ENCODE measurements around the gene SLC11A1.
A peak's percentile ranks its signal among the peaks of the same experiment; 100 is the strongest.

The SLC11A1 gene

DNA sequence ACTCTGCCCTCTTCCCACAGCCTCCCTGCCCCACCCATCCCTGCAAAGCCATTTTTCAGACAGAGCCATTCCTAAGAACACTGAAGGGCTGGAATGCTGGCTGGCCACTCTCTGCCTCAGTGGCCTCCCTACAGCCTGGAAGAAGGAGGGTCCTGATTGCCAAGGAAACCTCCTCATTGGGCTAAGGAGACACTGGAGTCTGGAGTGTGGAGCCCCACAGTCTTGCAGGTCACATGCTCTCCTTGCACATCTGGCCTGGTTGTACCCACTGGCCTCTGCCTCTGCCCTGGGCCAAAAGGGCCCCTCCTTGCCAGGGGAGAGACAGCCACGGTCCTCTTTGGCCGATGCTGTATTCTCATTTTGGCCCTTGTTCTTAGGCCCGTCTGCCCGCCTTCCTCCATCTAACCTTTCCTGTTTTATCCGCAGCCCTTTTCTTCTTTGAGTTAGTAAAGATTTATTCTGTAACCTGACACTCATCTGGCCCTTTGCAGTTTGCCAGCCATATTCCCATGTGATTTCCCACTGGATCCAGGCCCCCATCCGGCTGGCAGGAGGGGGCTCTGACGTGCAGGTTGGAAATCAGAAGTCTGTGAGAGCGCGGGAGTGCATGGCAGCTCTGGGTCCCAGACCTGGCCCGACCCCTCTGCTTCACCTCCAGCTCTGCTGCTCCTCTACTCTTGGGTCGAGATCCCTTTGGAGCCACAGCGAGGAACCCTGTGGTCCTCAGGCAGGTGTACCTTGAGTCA lies 36.4 kb upstream of the SLC11A1 start:
- no peak overlapping the region for H3K9ac ChIP-seq (ENCODE audit: low read length)
- H3K4me1 ChIP-seq (ENCODE audit: control insufficient read depth, insufficient read depth, low read length): no peaks in the 10 kb centered on the region
- no peak overlapping the region for H3K27ac ChIP-seq (ENCODE audit: low read depth, low read length)
- no peaks in the 10 kb centered on the region for H3K27me3 ChIP-seq (ENCODE audit: control insufficient read depth, insufficient read depth, low read length)
- H3K36me3 ChIP-seq (ENCODE audit: control insufficient read depth, insufficient read depth, low read length): no peaks in the 10 kb centered on the region
- H3K4me3 ChIP-seq (ENCODE audit: low read depth, low read length): no peak overlapping the region
- peaks cover 5% of the 10 kb centered on the region; the same call in 1 of the 2 replicates for H3K9me3 ChIP-seq (ENCODE audit: control insufficient read depth, insufficient read depth, low read depth, low read length)

DNA sequence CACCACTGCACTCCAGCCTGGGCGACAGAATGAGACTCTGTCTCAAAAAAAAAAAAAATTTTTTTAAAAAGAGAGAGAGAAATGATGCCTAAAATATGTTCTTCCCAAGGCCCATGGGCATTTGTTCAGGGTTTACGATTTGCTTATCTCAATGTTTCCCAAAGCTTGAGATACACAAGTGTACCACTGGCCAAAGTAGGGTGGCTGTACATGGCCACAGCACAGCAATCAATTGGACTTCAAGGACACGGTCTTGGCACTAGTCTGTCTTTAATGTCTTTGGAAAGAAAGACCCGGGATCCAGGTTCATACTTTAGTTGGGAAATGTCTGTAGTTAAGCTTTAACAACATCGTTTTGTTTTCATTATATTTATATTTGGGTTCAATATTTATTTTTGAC lies 34.9 kb upstream of the SLC11A1 start:
- H3K4me1 ChIP-seq (ENCODE audit: control insufficient read depth, insufficient read depth, low read length): no peaks in the 10 kb centered on the region
- no peak overlapping the region for H3K4me3 ChIP-seq (ENCODE audit: low read depth, low read length)
- no peak overlapping the region for H3K27ac ChIP-seq (ENCODE audit: low read depth, low read length)
- no peaks in the 10 kb centered on the region for H3K36me3 ChIP-seq (ENCODE audit: control insufficient read depth, insufficient read depth, low read length)
- H3K9me3 ChIP-seq (ENCODE audit: control insufficient read depth, insufficient read depth, low read depth, low read length): peaks cover 10% of the 10 kb centered on the region
- no peaks in the 10 kb centered on the region for H3K27me3 ChIP-seq (ENCODE audit: control insufficient read depth, insufficient read depth, low read length)
- no peak overlapping the region for H3K9ac ChIP-seq (ENCODE audit: low read length)

DNA sequence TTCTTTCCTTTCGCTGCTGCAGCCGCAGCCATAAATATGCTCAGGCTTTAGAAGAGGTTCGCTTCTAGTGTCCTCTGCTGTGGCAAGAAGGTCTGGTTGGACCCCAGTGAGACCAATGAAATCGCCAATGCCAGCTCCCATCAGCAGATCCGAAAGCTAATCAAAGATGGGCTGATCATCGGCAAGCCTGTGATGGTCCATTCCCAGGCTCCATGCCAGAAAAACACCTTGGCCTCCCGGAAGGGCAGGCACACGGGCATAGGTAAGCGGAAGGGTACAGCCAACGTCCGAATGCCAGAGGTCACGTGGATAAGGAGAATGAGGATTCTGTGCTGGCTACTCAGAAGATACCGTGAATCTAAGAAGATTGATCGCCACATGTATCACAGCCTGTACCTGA lies 28.0 kb upstream of the SLC11A1 start:
- peaks cover 14% of the 10 kb centered on the region for H3K4me1 ChIP-seq (ENCODE audit: control insufficient read depth, insufficient read depth, low read length)
- H3K36me3 ChIP-seq (ENCODE audit: control insufficient read depth, insufficient read depth, low read length): no peaks in the 10 kb centered on the region
- H3K27me3 ChIP-seq (ENCODE audit: control insufficient read depth, insufficient read depth, low read length): no peaks in the 10 kb centered on the region
- no peak overlapping the region for H3K9ac ChIP-seq (ENCODE audit: low read length)
- no peak overlapping the region for H3K4me3 ChIP-seq (ENCODE audit: low read depth, low read length)
- no peak overlapping the region for H3K27ac ChIP-seq (ENCODE audit: low read depth, low read length)
- peaks cover 16% of the 10 kb centered on the region for H3K9me3 ChIP-seq (ENCODE audit: control insufficient read depth, insufficient read depth, low read depth, low read length)

DNA sequence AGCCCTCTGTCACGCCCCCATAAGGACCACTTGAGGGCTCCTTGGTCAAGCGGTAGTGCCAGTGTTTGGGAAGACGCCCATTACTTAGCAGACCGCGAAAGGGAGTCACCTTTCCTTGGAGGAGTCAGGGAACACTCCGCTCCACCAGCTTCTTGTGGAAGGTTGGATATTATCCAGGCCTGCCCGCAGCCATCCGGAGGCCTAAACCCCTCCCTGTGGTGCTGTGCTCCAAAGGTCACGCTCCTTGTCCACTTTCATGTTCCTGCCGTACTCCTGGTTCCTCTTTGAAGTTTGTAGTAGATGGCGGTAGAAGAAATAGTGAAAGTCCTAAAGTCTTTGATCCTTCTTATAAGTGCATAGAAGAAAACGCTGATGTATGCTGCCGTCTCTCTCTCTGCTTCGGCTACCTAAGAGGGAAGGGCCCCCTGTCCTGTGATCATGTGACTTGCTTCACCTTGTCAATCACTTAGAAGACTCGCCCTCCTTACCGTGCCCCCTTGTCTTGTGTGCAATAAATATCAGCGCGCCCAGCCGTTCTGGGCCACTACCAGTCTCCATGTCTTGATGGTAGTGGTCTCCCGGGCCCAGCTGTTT lies 27.1 kb upstream of the SLC11A1 start:
- Histone ChIP-seq H3K4me3 (ENCODE audit: low read depth, low read length) (no peak overlapping the region), H3K27ac (ENCODE audit: low read depth, low read length) (no peak overlapping the region), H3K9me3 (ENCODE audit: control insufficient read depth, insufficient read depth, low read depth, low read length) (peaks cover 11% of the 10 kb centered on the region), H3K27me3 (ENCODE audit: control insufficient read depth, insufficient read depth, low read length) (no peaks in the 10 kb centered on the region), H3K36me3 (ENCODE audit: control insufficient read depth, insufficient read depth, low read length) (no peaks in the 10 kb centered on the region), H3K9ac (ENCODE audit: low read length) (no peak overlapping the region), H3K4me1 (ENCODE audit: control insufficient read depth, insufficient read depth, low read length) (peaks cover 14% of the 10 kb centered on the region)

DNA sequence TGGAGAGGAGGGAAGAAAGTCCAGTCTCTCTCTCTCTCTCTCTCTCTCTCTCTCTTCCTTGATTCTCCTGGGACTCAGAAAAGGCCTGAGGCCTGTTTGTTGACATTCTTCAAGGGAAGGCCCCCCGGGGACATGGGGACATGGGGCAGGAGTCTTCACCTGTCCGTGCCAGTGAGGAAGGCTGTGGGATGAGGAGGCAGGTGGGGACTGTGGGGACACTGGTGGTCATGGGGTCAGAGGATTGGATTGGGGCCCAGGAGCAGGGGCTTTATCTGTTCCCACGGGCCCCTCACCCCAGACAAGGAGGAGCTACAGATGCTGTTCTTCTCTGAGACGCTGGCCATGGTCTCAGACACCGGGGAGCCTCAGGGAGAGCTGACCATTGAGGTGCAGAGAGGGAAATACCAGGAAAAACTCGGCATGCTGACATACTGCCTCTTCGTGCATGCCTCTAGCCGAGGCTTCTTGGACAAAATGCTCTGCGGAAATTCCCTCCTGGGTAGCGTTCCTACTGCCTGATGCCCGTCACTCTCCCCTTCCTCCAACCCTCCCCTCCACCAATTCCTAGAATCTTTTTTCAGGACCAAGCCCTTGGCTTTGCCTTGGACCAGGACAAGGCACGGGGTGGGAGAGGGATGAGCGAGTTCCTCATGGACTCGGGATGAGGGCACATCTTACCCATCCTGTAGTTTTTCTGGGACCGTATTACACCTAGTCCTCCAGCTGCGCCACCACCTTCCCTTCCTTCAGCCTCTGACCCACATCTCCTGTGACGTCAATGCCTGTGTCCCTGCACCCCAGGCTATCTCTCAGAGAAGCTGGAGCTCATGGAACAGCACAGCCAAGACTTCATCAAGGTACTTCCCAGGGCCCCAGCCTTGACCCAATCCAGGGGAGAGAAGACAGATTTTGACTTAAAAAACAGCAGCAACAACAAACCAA lies 24.6 kb upstream of the SLC11A1 start:
- Histone ChIP-seq H3K27me3 (ENCODE audit: control insufficient read depth, insufficient read depth, low read length) (no peaks in the 10 kb centered on the region), H3K9ac (ENCODE audit: low read length) (no peak overlapping the region), H3K4me1 (ENCODE audit: control insufficient read depth, insufficient read depth, low read length) (peaks cover 16% of the 10 kb centered on the region), H3K9me3 (ENCODE audit: control insufficient read depth, insufficient read depth, low read depth, low read length) (0 out of 2 replicates have a peak, but pooled peaks cover 4% of the 10 kb centered on the region), H3K27ac (ENCODE audit: low read depth, low read length) (no peak overlapping the region), H3K4me3 (ENCODE audit: low read depth, low read length) (no peak overlapping the region; the same call in 1 of the 2 replicates), H3K36me3 (ENCODE audit: control insufficient read depth, insufficient read depth, low read length) (no peaks in the 10 kb centered on the region)

DNA sequence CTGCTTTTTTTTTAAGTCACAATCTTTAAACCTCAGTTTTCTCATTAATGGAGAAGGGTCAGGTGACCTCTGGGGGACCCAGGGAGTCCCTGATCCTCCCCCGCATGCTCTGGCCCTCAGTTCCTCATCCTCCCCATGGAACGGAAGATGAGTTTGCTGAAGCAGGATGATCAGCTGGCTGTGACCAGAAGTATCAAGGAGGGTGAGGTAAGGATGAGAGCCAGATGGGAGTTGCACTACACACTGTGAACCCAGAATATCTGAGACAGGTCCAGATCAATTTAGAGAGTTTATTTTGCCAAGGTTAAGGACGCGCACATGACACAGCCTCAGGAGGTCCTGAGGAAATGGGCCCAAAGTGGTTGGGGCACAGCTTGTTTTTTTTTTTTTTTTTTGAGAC lies 21.6 kb upstream of the SLC11A1 start:
- H3K27me3 ChIP-seq (ENCODE audit: control insufficient read depth, insufficient read depth, low read length): no peaks in the 10 kb centered on the region
- H3K9me3 ChIP-seq (ENCODE audit: control insufficient read depth, insufficient read depth, low read depth, low read length): no peaks in the 10 kb centered on the region
- H3K9ac ChIP-seq (ENCODE audit: low read length): no peak overlapping the region
- H3K4me1 ChIP-seq (ENCODE audit: control insufficient read depth, insufficient read depth, low read length): peaks cover 16% of the 10 kb centered on the region
- no peak overlapping the region for H3K27ac ChIP-seq (ENCODE audit: low read depth, low read length)
- no peaks in the 10 kb centered on the region for H3K36me3 ChIP-seq (ENCODE audit: control insufficient read depth, insufficient read depth, low read length)
- no peak overlapping the region for H3K4me3 ChIP-seq (ENCODE audit: low read depth, low read length)

DNA sequence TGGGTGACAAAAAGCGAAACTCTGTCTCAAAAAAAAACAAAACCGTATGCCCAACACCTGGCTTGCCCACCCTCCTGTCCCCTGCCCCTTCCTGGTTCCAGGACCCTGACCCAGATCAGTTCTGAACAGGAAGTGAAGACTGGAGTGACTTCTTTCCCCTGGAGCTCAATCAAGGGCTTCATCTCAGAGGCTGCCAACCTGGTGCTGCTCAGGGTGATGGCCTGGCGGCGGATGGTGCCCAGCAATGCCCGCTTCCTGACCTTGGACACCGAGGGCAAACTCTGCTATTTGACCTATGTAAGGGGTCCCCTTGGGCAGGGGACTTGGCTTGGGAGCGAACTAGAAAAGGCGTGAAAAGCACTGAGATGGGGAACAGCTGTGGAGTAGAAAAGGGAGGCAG lies 19.5 kb upstream of the SLC11A1 start:
- Histone ChIP-seq H3K9ac (ENCODE audit: low read length) (no peak overlapping the region), H3K27ac (ENCODE audit: low read depth, low read length) (no peak overlapping the region), H3K27me3 (ENCODE audit: control insufficient read depth, insufficient read depth, low read length) (no peaks in the 10 kb centered on the region), H3K9me3 (ENCODE audit: control insufficient read depth, insufficient read depth, low read depth, low read length) (peaks cover 5% of the 10 kb centered on the region), H3K4me3 (ENCODE audit: low read depth, low read length) (no peak overlapping the region), H3K36me3 (ENCODE audit: control insufficient read depth, insufficient read depth, low read length) (no peaks in the 10 kb centered on the region), H3K4me1 (ENCODE audit: control insufficient read depth, insufficient read depth, low read length) (peaks cover 9% of the 10 kb centered on the region; the same call in 1 of the 2 replicates)

DNA sequence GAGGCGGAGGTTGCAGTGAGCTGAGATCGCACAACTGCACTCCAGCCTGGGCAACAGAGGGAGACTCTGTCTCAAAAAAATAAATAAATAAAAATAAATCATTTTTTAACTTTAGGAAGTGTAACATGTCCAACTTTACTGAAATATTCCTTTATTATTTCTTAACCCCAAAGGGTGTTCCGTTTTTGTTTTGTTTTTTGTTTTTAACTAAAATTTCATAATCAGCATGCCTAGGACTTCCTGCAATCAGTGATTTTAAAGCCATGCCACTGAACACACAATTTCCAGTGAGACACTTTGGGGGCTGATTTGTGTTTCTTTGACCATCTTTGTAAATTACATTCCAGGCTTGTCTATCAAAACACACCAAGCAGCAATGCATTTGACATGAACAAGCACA lies 18.3 kb upstream of the SLC11A1 start:
- H3K27ac ChIP-seq (ENCODE audit: low read depth, low read length): no peak overlapping the region
- H3K9me3 ChIP-seq (ENCODE audit: control insufficient read depth, insufficient read depth, low read depth, low read length): peaks cover 5% of the 10 kb centered on the region
- no peaks in the 10 kb centered on the region for H3K36me3 ChIP-seq (ENCODE audit: control insufficient read depth, insufficient read depth, low read length)
- H3K9ac ChIP-seq (ENCODE audit: low read length): no peak overlapping the region
- H3K4me1 ChIP-seq (ENCODE audit: control insufficient read depth, insufficient read depth, low read length): peaks cover 5% of the 10 kb centered on the region; the same call in 1 of the 2 replicates
- H3K4me3 ChIP-seq (ENCODE audit: low read depth, low read length): no peak overlapping the region
- H3K27me3 ChIP-seq (ENCODE audit: control insufficient read depth, insufficient read depth, low read length): no peaks in the 10 kb centered on the region

DNA sequence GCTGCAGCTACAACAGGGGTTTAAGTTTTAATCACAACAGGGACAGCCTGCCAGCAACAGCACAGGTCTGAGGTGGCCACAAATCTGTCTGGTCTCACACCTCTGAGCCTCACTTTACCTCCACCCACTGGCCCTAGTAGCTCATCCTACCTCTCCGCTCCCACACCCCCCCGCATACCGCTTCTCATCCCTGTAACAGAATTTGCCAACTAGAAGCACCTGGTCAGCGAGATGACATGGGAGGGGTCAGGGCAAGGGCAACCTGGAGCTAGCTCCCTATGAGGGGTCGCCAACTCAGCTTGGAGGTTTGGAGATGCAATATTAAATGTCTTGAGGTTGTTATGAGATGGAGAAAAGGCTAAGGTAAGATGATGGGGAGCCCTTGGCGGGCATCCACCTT lies 17.9 kb upstream of the SLC11A1 start:
- Histone ChIP-seq H3K9ac (ENCODE audit: low read length) (no peak overlapping the region), H3K36me3 (ENCODE audit: control insufficient read depth, insufficient read depth, low read length) (no peaks in the 10 kb centered on the region), H3K27ac (ENCODE audit: low read depth, low read length) (no peak overlapping the region), H3K27me3 (ENCODE audit: control insufficient read depth, insufficient read depth, low read length) (no peaks in the 10 kb centered on the region), H3K4me3 (ENCODE audit: low read depth, low read length) (no peak overlapping the region), H3K4me1 (ENCODE audit: control insufficient read depth, insufficient read depth, low read length) (peaks cover 5% of the 10 kb centered on the region; the same call in 1 of the 2 replicates), H3K9me3 (ENCODE audit: control insufficient read depth, insufficient read depth, low read depth, low read length) (peaks cover 5% of the 10 kb centered on the region)

DNA sequence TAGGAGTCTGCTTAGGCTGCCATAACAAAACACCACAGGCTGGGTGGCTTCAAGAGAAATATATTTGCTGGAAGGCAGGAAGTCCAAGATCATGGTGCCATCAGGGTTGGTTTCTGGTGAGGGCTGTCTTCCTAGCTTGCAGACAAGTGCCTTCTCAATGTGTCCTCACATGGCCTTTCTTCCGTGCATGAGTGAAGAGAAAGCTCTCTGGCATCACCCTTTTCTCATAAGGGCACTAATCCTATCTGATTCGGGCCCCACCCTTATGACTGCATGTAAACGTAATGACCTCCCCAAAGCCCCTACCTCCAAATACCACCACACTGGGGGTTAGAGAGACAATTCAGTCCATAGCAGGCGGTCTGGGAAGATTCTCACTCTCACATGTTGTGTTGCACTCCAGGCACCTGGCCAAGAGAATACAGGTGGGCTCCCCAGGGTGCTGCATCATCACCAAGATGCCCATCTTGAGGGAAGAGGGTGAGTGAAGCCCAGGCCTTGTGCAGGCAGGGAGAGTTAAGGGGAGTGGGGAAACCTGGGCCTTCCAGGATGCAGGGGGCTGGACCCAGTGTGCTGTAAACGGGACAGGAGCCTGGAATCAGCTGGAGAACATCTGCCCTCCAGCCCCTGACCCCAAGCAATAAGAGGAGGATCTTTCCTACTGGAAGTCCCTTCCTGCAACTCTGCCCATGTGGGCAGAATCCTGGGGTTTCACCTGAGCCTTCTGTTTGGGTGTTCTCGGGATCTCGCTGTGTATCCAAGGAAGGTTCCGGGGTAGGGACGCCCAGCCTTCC lies 15.3 kb upstream of the SLC11A1 start:
- H3K9ac ChIP-seq (ENCODE audit: low read length): peak overlapping the region; percentile 61
- no peaks in the 10 kb centered on the region for H3K27me3 ChIP-seq (ENCODE audit: control insufficient read depth, insufficient read depth, low read length)
- no peak overlapping the region for H3K27ac ChIP-seq (ENCODE audit: low read depth, low read length)
- H3K9me3 ChIP-seq (ENCODE audit: control insufficient read depth, insufficient read depth, low read depth, low read length): peaks cover 5% of the 10 kb centered on the region
- H3K4me3 ChIP-seq (ENCODE audit: low read depth, low read length): peak overlapping the region; percentile 68
- H3K36me3 ChIP-seq (ENCODE audit: control insufficient read depth, insufficient read depth, low read length): no peaks in the 10 kb centered on the region
- 0 out of 2 replicates have a peak, but pooled peaks cover 3% of the 10 kb centered on the region for H3K4me1 ChIP-seq (ENCODE audit: control insufficient read depth, insufficient read depth, low read length)
